Nephron (organoid): Measurements from ENCODE around the gene ASB10.

ENCODE experiments used
- H3K27ac Mint-ChIP-seq, 3 experiments: 2 replicates each; pipeline ENCODE4 v1.8.0; 2020; ENCODE audit warnings: mixed read lengths in 3 of 3, mild to moderate bottlenecking in 2 of 3, moderate library complexity in 1 of 3
- H3K27me3 Mint-ChIP-seq: 2 replicates; pipeline ENCODE4 v1.8.0; 2021; ENCODE audit warnings: low read depth, mild to moderate bottlenecking, moderate library complexity, mixed read lengths
- H3K36me3 Mint-ChIP-seq: 2 replicates; pipeline ENCODE4 v1.8.0; 2020; ENCODE audit warnings: low read depth, mixed read lengths
- H3K4me1 Mint-ChIP-seq: 2 replicates; pipeline ENCODE4 v1.8.0; 2020; ENCODE audit warnings: mixed read lengths
- H3K4me3 Mint-ChIP-seq, 3 experiments: 2 replicates each; pipeline ENCODE4 v1.8.0; 2020; ENCODE audit warnings: mild to moderate bottlenecking in 3 of 3, mixed read lengths in 3 of 3, moderate library complexity in 2 of 3
- H3K9me3 Mint-ChIP-seq: 2 replicates; pipeline ENCODE4 v1.8.0; 2020; ENCODE audit warnings: mixed read lengths
- CTCF ChIP-seq, 3 experiments: fragments of 200-600 bp; sonication (generic); IDR thresholded peaks; one replicate each; pipeline ENCODE4 v1.5.0; 2021; ENCODE audit warnings: antibody characterized with exemption in 3 of 3; ENCODE audit not compliant: unreplicated experiment in 3 of 3

The ASB10 gene

GRCh38 chr7:151167197-151167961 lies 19.7 kb downstream of the ASB10 start, which contains the start of gene GBX1:
GBX1 (minus strand) TSS chr7:151167694; CDS start chr7:151167548, 146 bp downstream.
- peaks cover 6% of the 10 kb centered on the region for H3K4me1 Mint-ChIP-seq
- H3K9me3 Mint-ChIP-seq, result peaks cover 3% of the 10 kb centered on the region
- peak; percentile 23 to 32 (median 30) for TF ChIP-seq CTCF (IDR thresholded peaks at IDR 0.05; ENCODE audit: unreplicated experiment in 3 of 3)
- H3K36me3 Mint-ChIP-seq, result no peaks in the 10 kb centered on the region
- H3K27ac Mint-ChIP-seq, result no peak within 1 kb of the TSS
- H3K4me3 Mint-ChIP-seq, result peak within 1 kb of the TSS; percentile 76 to 84 (median 80)
- peaks cover 43% of the 10 kb centered on the region for H3K27me3 Mint-ChIP-seq

GRCh38 chr7:151166629-151167196 lies 20.3 kb downstream of the ASB10 start:
- Mint-ChIP-seq H3K27ac (no peak overlapping the region), H3K9me3 (no peaks in the 10 kb centered on the region)
- no peak for TF ChIP-seq CTCF (IDR thresholded peaks at IDR 0.05; ENCODE audit: unreplicated experiment in 3 of 3)

GRCh38 chr7:151161757-151162156 lies 25.3 kb downstream of the ASB10 start:
- no peak overlapping the region for H3K27ac Mint-ChIP-seq
- TF ChIP-seq CTCF (IDR thresholded peaks at IDR 0.05; ENCODE audit: unreplicated experiment in 3 of 3), result no peak
- no peaks in the 10 kb centered on the region for H3K4me1 Mint-ChIP-seq
- H3K4me3 Mint-ChIP-seq, result no peak overlapping the region
- H3K9me3 Mint-ChIP-seq, result no peaks in the 10 kb centered on the region
- peaks cover 16% of the 10 kb centered on the region for H3K27me3 Mint-ChIP-seq
- no peaks in the 10 kb centered on the region for H3K36me3 Mint-ChIP-seq

More at GRCh38 chr7:151166629-151167196, 20.3 kb downstream of the ASB10 start:
- peaks cover 6% of the 10 kb centered on the region for H3K4me1 Mint-ChIP-seq
- no peaks in the 10 kb centered on the region for H3K36me3 Mint-ChIP-seq
- peak overlapping the region; percentile 72 to 80 (median 73) for H3K4me3 Mint-ChIP-seq
- peaks cover 36% of the 10 kb centered on the region for H3K27me3 Mint-ChIP-seq

- Mint-ChIP-seq H3K9me3 (no peaks in the 10 kb centered on the region), H3K4me3 (no peak overlapping the region), H3K4me1 (no peaks in the 10 kb centered on the region), H3K27ac (no peak overlapping the region), H3K36me3 (no peaks in the 10 kb centered on the region), H3K27me3 (peaks cover 30% of the 10 kb centered on the region)
- TF ChIP-seq CTCF (IDR thresholded peaks at IDR 0.05; ENCODE audit: unreplicated experiment in 3 of 3), result no peak
Measured at GRCh38 chr7:151157645-151158329, 29.3 kb downstream of the ASB10 start.

- H3K27me3 Mint-ChIP-seq, result peaks cover 31% of the 10 kb centered on the region
- no peak overlapping the region for H3K27ac Mint-ChIP-seq
- TF ChIP-seq CTCF (IDR thresholded peaks at IDR 0.05; ENCODE audit: unreplicated experiment in 3 of 3), result peak in 2 of 3 experiments; percentile 18 to 32
- H3K4me1 Mint-ChIP-seq, result no peaks in the 10 kb centered on the region
- no peaks in the 10 kb centered on the region for H3K36me3 Mint-ChIP-seq
- H3K4me3 Mint-ChIP-seq, result no peak overlapping the region
- no peaks in the 10 kb centered on the region for H3K9me3 Mint-ChIP-seq
Measured at GRCh38 chr7:151152643-151153513, 34.2 kb downstream of the ASB10 start.
